Measurements from ENCODE around the gene DDRGK1. TPM values are rescaled to one million over a fixed set of nuclear protein-coding genes. Genes with fewer than 3 reads are reported as not detected.

Gene DDRGK1
- total and polyA plus RNA-seq, 4 donors: 16.8 to 72.4 (median 48.5) TPM

DNA sequence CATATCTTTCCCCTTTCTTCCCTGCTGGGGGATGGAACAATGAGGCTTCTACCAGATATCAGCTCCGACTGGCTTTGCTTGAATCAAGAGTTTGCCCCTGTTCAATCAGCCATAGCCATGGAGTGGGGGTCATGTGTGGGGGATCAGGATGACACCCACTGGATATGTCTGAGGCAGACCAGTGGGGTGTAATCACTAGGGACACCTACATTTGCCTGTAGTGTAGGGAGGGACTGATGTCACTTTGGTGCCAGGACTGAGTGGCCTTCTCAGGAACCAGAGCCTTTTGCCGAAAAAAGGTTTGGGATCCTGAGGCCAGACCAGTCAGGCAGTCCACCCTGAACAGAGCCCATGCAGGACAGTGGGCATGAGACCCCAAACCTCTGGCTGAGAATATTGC, 5.9 kb upstream of the DDRGK1 start:
- H3K4me3 ChIP-seq (ENCODE audit: low read depth in 1 of 3, low read length in 3 of 3): peak overlapping the region; percentile 78 to 99 (median 93)
- DNase-seq (ENCODE audit: low spot score): no peak
- H3K9me3 ChIP-seq (ENCODE audit: control insufficient read depth in 4 of 4, low read length in 3 of 4): no peaks in the 10 kb centered on the region
- no peak overlapping the region for H3K27ac ChIP-seq (ENCODE audit: low read depth in 1 of 2, low read length in 2 of 2)
- peaks cover 4 to 19% (median 13%) of the 10 kb centered on the region in 4 donors for H3K4me1 ChIP-seq (ENCODE audit: control insufficient read depth in 4 of 4, insufficient read depth in 4 of 4, low read length in 3 of 4)
- WGBS: 81% methylated on average over 2 of the region's 2 CpGs
- peaks cover 0 to 11% (median 4%) of the 10 kb centered on the region in 4 donors for H3K36me3 ChIP-seq (ENCODE audit: control insufficient read depth in 4 of 4, insufficient read depth in 3 of 4, low read depth in 1 of 4, low read length in 3 of 4)
- TF ChIP-seq, protein P1, sequence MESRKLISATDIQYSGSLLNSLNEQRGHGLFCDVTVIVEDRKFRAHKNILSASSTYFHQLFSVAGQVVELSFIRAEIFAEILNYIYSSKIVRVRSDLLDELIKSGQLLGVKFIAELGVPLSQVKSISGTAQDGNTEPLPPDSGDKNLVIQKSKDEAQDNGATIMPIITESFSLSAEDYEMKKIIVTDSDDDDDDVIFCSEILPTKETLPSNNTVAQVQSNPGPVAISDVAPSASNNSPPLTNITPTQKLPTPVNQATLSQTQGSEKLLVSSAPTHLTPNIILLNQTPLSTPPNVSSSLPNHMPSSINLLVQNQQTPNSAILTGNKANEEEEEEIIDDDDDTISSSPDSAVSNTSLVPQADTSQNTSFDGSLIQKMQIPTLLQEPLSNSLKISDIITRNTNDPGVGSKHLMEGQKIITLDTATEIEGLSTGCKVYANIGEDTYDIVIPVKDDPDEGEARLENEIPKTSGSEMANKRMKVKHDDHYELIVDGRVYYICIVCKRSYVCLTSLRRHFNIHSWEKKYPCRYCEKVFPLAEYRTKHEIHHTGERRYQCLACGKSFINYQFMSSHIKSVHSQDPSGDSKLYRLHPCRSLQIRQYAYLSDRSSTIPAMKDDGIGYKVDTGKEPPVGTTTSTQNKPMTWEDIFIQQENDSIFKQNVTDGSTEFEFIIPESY (IDR thresholded peaks at IDR 0.05): no peak
- TF ChIP-seq HNF4G (IDR thresholded peaks at IDR 0.05) (no peak), CTCF (IDR thresholded peaks at IDR 0.05; ENCODE audit: low read depth, low read length, missing input control) (no peak)
- H3K27me3 ChIP-seq (ENCODE audit: control insufficient read depth in 4 of 4, insufficient read depth in 4 of 4, low read length in 3 of 4): no peaks in the 10 kb centered on the region
- no peak overlapping the region for H3K9ac ChIP-seq (ENCODE audit: low read depth in 1 of 2, low read length in 2 of 2)

GRCh38 chr20:3209946-3210317, 5.5 kb upstream of the DDRGK1 start:
- no peaks in the 10 kb centered on the region for H3K9me3 ChIP-seq (ENCODE audit: control insufficient read depth in 4 of 4, low read length in 3 of 4)
- peak overlapping the region in 1 of 2 donors; percentile 67 for H3K27ac ChIP-seq (ENCODE audit: low read depth in 1 of 2, low read length in 2 of 2)
- H3K9ac ChIP-seq (ENCODE audit: low read depth in 1 of 2, low read length in 2 of 2): peak overlapping the region; percentile 61 to 90
- TF ChIP-seq FOXA1 (IDR thresholded peaks at IDR 0.05) (no peak), GABPA (IDR thresholded peaks at IDR 0.05 in 1 of 2, conservative IDR thresholded peaks at IDR 0.05 in 1 of 2) (no peak), ATF3 (IDR thresholded peaks at IDR 0.05) (no peak), JUND (IDR thresholded peaks at IDR 0.05) (no peak), FOXA2 (IDR thresholded peaks at IDR 0.05) (no peak)
- peak overlapping the region; percentile 78 to 99 (median 93) for H3K4me3 ChIP-seq (ENCODE audit: low read depth in 1 of 3, low read length in 3 of 3)
- H3K27me3 ChIP-seq (ENCODE audit: control insufficient read depth in 4 of 4, insufficient read depth in 4 of 4, low read length in 3 of 4): no peaks in the 10 kb centered on the region
- peaks cover 0 to 7% (median 3%) of the 10 kb centered on the region in 4 donors for H3K36me3 ChIP-seq (ENCODE audit: control insufficient read depth in 4 of 4, insufficient read depth in 3 of 4, low read depth in 1 of 4, low read length in 3 of 4)
- WGBS: 3% methylated on average over 10 of the region's 10 CpGs
- no peak for DNase-seq (ENCODE audit: low spot score)
- H3K4me1 ChIP-seq (ENCODE audit: control insufficient read depth in 4 of 4, insufficient read depth in 4 of 4, low read length in 3 of 4): peaks cover 4 to 19% (median 13%) of the 10 kb centered on the region in 4 donors

- H3K4me3 ChIP-seq (ENCODE audit: low read depth in 1 of 3, low read length in 3 of 3): peak within 1 kb of the TSS; percentile 78 to 99 (median 93)
- peaks cover 0 to 6% (median 2%) of the 10 kb centered on the region in 4 donors for H3K36me3 ChIP-seq (ENCODE audit: control insufficient read depth in 4 of 4, insufficient read depth in 3 of 4, low read depth in 1 of 4, low read length in 3 of 4)
- H3K27me3 ChIP-seq (ENCODE audit: control insufficient read depth in 4 of 4, insufficient read depth in 4 of 4, low read length in 3 of 4): no peaks in the 10 kb centered on the region
- peak within 1 kb of the TSS; percentile 61 to 90 for H3K9ac ChIP-seq (ENCODE audit: low read depth in 1 of 2, low read length in 2 of 2)
- TF ChIP-seq SP1 (IDR thresholded peaks at IDR 0.05): no peak
- TF ChIP-seq ATF3 (IDR thresholded peaks at IDR 0.05): no peak
- TF ChIP-seq FOXA2 (IDR thresholded peaks at IDR 0.05): no peak
- TF ChIP-seq GABPA (IDR thresholded peaks at IDR 0.05 in 1 of 2, conservative IDR thresholded peaks at IDR 0.05 in 1 of 2): peak; percentile 82 to 94
- TF ChIP-seq, protein P1 (IDR thresholded peaks at IDR 0.05): no peak
- TF ChIP-seq JUND (IDR thresholded peaks at IDR 0.05): no peak
- peak; percentile 51 to 75 for TF ChIP-seq EGR1 (IDR thresholded peaks at IDR 0.05; ENCODE audit: low read depth in 2 of 2)
- peak; percentile 51 for TF ChIP-seq YY1 (IDR thresholded peaks at IDR 0.05)
- peak; percentile 16 for TF ChIP-seq NR2F2 (IDR thresholded peaks at IDR 0.05)
- peaks cover 4 to 21% (median 13%) of the 10 kb centered on the region in 4 donors for H3K4me1 ChIP-seq (ENCODE audit: control insufficient read depth in 4 of 4, insufficient read depth in 4 of 4, low read length in 3 of 4)
- under 1% methylated on average over 48 of the region's 48 CpGs for WGBS
- H3K9me3 ChIP-seq (ENCODE audit: control insufficient read depth in 4 of 4, low read length in 3 of 4): no peaks in the 10 kb centered on the region
- peak; percentile 64 for DNase-seq (ENCODE audit: low spot score)
- peak within 1 kb of the TSS; percentile 67 to 82 for H3K27ac ChIP-seq (ENCODE audit: low read depth in 1 of 2, low read length in 2 of 2)
Measured at GRCh38 chr20:3209257-3209945, 4.9 kb upstream of the DDRGK1 start, which contains the start of gene ITPA. ITPA (plus strand) TSS chr20:3209498; CDS start chr20:3209552, 54 bp downstream.

All from liver (tissue), 9 donors.